Activated CD8-positive, alpha-beta memory T cell treated with anti-CD3 and anti-CD28 coated beads for 1 hour (primary cell): ENCODE measurements around the gene TOP1.

Experiments used
- DNase-seq, 2 donors: peaks; one replicate each; pipeline ENCODE4 v3.0.0-alpha.2; 2020; ENCODE audit warnings: low read depth in 1 of 2; ENCODE audit errors: extremely low read depth in 1 of 2

The TOP1 gene

GRCh38 chr20:41028359-41029149 lies at the start of gene TOP1:
Gene TOP1 (plus strand): TSS chr20:41028822. CDS start chr20:41029068, 246 bp downstream.
- DNase-seq: peak; percentile 100

DNA sequence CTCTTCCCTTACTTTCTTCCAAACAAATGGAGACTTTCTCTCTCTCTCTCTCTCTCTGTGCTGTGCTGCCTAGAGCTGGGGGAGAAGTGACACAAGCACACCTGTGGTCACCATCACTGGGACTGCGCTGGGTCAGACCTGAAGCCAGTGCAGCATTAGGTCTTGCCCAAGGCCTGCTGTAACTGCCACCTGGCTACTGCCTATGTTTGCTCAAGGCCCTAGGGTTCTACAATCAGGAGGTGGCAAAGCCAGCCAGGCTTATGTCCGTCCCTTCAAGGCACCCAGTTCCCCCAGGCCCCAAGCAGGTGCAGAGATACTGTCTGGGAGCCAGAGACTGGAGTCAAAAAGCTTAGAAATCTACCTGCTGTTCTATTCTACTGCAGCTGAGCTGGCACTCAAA lies 49.4 kb upstream of the TOP1 start:
- DNase-seq: no peak

DNA sequence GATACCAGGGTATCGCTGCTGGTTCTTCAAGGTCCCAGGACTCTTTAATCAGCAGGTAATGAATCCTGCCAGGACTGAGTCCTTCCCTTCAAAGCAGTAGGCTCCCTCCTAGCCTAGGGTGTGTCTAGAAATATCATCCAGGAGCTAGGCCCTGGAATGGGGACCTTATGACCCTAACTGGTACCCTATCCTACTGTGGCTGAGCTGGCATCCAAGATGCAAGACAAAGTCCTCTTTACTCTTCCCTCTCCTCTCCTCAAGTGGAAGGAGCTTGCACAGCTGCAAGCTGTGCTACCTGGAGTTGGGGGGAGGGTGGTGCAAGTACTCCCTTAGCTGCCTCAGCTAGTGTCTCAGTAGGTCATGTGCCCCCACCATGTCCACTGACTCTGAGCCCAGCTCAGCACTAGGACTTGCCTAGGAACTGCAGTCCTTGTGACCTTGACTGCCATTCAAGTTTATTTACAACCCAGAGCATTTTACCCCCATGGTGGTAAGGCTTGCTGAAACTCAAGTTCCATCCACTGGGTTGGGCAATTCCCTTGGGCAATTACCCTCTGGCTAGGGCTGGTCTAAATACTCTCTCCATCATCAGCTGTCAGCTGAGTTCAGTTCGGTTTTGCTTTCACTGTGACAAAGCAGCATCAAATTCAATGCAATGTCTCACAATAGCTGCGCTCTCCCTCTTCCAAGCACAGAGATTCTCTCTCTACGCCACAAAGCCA lies 48.4 kb upstream of the TOP1 start:
- no peak for DNase-seq

DNA sequence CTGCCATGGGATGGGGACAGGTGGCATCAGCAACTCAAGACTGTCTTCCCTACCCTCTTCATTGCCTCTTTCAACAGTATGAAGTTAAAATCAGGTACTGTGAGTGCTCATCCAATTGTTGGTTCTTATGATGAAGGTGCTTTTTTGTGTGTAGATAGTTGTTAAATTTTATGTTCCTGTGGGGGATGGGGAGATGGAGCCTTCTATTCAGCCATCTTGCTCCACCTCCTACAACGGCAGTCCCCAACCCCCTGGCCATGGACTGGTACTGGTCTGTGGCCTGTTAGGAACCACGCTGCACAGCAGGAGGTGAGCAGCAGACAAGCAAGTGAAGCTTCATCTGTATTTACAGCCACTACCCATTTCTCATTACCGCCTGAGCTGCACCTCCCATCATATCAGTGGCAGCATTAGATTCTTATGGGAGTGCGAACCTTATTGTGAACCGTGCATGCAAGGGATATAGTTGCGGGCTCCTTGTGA lies 47.8 kb upstream of the TOP1 start:
- DNase-seq: no peak

DNA sequence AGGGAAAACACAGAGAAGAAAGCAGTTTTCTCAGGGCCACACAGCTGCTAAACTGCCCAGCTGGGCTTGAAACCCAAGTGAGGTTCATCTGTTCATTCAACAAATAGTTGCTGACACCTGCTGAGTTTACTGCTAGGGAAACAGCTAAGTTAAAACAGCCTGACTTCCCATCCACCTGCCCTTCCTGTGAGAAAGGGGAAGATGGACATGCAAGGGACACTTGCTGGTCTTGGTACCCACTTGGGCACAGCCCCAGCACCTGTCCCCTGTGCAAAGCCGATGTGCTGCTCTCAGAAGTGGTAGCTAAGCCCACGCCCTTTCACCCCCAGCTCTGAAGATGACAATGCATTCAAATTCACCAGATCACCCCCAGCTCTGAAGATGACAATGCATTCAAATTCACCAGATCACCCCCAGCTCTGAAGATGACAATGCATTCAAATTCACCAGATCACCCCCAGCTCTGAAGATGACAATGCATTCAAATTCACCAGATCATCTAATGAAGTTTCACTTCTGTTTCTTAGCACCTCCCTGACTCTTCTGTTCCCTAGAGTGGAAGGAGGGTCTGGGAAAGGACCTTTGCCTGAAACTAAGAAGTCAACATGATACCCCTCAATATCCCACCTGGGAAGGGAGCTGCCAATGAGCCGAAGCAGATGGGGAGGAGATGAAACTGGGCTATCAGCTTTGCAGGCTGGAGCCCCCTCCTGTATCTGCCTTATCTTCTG lies 46.0 kb upstream of the TOP1 start:
- DNase-seq: no peak

GRCh38 chr20:40983898-40984297 lies 44.7 kb upstream of the TOP1 start:
- DNase-seq: no peak

GRCh38 chr20:40984496-40984895 lies 44.1 kb upstream of the TOP1 start:
- no peak for DNase-seq

DNA sequence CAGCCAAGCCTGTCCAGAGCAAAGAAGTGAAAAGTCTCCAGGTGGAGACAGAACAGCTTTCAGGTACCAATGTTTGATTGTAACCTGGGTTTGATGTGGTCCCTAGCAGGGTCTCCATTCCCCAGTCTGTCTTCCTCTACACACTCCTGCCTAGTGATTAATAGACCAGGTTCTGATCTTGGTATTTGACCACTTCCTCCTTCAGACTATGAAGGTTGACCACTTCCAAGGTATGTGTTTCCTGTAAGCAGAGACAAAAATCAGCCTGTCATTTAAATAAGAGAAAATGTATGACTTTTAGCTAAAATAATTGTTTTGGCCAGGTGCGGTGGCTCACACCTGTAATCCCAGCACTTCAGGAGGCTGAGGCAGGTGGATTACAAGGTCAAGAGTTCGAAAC lies 41.8 kb upstream of the TOP1 start:
- DNase-seq: no peak

DNA sequence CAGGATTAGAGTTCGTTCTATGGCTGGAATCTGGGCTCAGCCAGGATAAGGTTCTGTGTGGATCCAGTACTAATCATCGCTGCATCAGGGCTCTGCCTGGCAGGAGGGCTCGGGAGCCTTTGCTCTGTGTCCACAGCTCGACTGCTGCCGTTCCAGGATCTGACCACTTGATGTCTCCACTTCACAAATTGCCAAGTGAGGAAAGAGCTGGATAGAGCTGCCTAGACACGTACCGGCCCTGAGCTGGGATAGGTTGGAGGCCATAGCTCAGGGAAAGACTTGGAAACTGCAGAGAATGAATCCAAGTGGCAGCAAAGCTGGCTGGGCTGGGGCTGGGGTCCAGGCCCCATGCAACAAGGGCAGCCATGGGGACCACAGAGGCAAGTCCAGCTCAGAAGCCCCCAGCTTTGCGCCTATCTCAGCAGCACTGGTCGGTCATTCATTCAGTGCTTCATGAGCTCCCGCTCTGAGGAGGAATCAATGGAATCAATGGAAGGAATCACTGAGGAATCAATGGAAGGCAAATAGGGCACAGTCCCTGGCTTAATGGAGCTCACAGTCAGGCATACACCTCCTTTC lies 38.0 kb upstream of the TOP1 start:
- DNase-seq: peak; percentile 22 to 27

DNA sequence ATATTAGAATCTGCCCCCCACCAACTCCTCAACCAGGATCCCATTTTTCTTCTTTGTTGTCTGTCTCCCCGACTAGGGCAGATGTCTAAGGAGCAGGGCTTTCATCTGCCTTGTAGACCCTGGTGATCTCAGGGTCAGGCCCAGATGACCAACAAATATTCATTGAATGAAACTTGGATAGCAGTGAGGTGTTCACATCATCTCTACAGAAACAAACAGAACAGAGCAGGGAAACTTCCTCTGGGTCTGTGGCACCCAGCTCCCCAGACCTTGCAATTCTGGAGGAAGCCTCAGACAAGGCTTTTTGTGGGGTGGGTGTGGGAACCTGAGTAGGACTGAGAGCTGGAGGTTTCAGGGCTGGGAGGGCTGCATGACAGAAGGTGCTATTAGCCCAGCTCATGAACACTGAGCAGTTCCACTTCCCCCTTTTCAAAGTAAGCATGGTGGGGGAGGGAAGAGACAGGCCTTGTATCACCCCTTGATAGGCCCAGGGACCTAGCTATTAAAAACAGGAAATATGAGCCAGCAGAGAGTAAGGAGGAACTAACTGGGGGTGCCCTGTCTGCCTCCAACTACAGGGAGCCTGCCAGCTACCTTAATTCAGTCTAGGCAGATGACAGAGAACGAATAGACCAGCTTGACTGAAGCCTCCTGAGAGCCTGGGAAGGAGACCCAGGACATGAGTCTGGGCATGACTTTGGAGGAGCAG lies 37.3 kb upstream of the TOP1 start:
- DNase-seq: no peak

DNA sequence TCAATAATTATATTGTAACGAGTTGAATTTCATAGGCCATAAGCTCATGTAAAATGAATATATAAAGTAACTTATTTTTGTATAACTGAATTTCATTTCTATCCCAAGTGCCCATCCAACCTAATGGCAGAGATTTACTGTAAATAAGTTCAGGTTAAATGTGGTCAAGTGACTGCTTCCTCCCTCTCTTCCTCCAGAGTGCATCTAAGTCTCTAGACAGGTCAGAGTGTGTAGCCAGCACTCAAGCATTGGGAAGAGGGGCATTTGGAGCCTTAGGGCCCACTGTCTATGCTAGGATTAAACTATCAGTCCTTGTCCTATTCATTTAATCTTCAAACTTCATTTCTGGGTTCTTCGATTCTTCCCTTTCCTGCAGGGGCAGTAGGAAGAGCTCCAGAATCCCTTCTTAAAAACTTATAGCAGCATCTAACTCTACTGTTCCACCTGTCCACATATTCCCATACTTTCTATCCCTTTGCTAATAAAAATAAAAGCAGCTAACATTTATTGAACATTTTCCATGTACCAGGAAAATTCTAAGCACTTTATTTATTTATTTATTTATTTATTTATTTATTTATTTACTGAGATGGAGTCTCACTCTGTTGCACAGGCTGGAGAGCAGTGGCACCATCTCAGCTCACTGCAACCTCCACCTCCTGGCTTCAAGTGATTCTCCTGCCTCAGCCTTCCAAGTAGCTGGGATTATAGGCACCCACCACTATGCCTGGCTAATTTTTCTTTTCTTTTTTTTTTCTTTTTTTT lies 36.1 kb upstream of the TOP1 start:
- DNase-seq: no peak

- no peak for DNase-seq
Measured at GRCh38 chr20:40993794-40994540, 34.7 kb upstream of the TOP1 start.

GRCh38 chr20:40996326-40996725 lies 32.3 kb upstream of the TOP1 start:
- DNase-seq: no peak

DNA sequence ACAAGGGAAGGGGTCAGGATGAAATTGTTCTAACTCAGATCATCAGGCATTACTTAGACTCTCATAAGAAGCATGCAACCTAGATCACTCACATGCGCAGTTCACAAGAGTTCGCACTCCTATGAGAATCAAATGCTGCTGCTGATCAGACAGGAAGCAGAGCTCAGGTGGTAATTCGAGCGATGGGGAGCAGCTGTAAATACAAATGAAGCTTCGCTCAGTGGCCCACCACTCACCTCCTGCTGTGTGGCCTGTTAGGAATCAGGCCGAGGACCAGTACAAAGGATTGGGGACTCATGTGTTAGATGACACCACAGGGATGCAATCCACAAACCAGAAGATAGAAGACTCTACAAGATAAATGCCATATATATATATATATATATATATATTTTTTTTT lies 31.5 kb upstream of the TOP1 start:
- no peak for DNase-seq

- DNase-seq: no peak
Measured at GRCh38 chr20:40999841-41000240, 28.8 kb upstream of the TOP1 start.

- DNase-seq: no peak
Measured at GRCh38 chr20:41000628-41001027, 28.0 kb upstream of the TOP1 start.

- DNase-seq: no peak
Measured at GRCh38 chr20:41001497-41001896, 27.1 kb upstream of the TOP1 start.

DNA sequence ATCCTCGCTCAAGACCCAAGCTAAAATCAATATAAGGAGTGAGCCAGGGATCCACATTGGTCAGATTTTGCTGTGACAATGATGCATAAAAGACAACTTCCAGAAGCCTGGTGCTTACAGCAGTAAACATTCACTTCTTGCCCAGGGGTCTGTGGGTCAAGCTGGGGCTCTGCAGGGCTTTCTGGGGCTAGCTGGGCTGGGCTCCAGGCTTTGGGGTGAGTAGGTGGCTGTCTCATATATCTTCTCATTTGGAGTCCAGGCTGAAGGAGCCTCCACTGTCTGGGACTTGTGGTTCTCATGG lies 25.8 kb upstream of the TOP1 start:
- DNase-seq: no peak
